ENCODE results near the gene ZWILCH. TPM values are rescaled to one million over a fixed set of nuclear protein-coding genes. Genes with fewer than 3 reads are reported as not detected.

The ZWILCH gene
- total and polyA plus RNA-seq, 9 of the 15 experiments (the other 6 are each of a cell fraction or from before 2014, with no cell fraction given) = 32.8 to 94.2 (median 52.1) TPM

DNA sequence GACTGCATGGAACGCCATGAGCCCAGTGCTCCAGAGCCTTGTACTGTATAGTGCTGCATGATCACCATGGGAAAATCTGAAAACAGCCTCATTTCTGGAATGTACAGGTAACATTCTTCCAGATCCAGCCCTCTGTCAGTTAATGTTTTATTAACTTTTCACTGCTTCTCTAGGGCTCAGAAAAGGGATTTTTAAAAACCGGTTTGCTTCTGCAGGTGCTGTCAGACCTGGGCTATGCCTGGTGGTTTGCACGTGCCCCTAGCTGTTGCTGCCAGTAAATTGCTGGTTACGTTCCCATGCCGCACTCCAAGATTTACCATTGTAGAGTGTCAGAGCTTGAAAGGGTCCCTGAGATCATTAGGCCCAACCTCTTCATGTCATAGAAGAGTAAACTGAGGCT is 16.6 kb upstream of the ZWILCH start:
- H3K4me3 ChIP-seq = no peak overlapping the region
- H3K4me1 ChIP-seq (replicated peaks in 1 of 2; ENCODE audit: control insufficient read depth in 2 of 2, insufficient read depth in 2 of 2, low read length in 2 of 2) = peaks cover 4 to 5% of the 10 kb centered on the region in 2 experiments; a peak in 3 of 5 replicates
- no peaks in the 10 kb centered on the region for H3K79me2 ChIP-seq (ENCODE audit: control insufficient read depth, insufficient read depth, low read length)
- ATAC-seq = no peak
- H3K27me3 ChIP-seq (ENCODE audit: control insufficient read depth in 2 of 2, insufficient read depth in 2 of 2, low read length in 2 of 2) = no peaks in the 10 kb centered on the region
- no peak overlapping the region for H3K9ac ChIP-seq (ENCODE audit: insufficient read depth in 1 of 2, low read depth in 2 of 2, low read length in 2 of 2)
- ChIA-PET CTCF (ENCODE audit: low intra/inter-chr PET ratio) (no interaction called here), POLR2A (interaction anchor here (1.1 kb wide), 1 partner anchor 34 kb away, joined by 3 read pairs; no protein-coding TSS in a partner anchor)
- in situ Hi-C loops (cut with MboI) = no loop called here
- H3K36me3 ChIP-seq (ENCODE audit: control insufficient read depth, insufficient read depth, low read length) = peaks cover 85% of the 10 kb centered on the region
- no peaks in the 10 kb centered on the region for H4K20me1 ChIP-seq (replicated peaks; ENCODE audit: control insufficient read depth, insufficient read depth, low read length)
- TF ChIP-seq HBP1 (CRISPR knock-in tag; IDR thresholded peaks at IDR 0.05) (no peak), HDAC8 (tag; IDR thresholded peaks at IDR 0.05) (no peak), MAFK (IDR thresholded peaks at IDR 0.05; ENCODE audit: low read length) (no peak), LEF1 (IDR thresholded peaks at IDR 0.05) (no peak), TFAP4 (CRISPR knock-in tag; IDR thresholded peaks at IDR 0.05; ENCODE audit: borderline replicate concordance) (no peak), PTTG1 (tag; IDR thresholded peaks at IDR 0.05; ENCODE audit: low read depth) (no peak), OTX1 (CRISPR knock-in tag; IDR thresholded peaks at IDR 0.05) (no peak), PCBP2 (IDR thresholded peaks at IDR 0.05; ENCODE audit: low read depth, low read length, poor library complexity, severe bottlenecking) (no peak), TSC22D4 (tag; IDR thresholded peaks at IDR 0.05) (no peak), JUNB (CRISPR knock-in tag; conservative IDR thresholded peaks at IDR 0.05) (no peak), HNRNPLL (IDR thresholded peaks at IDR 0.05; ENCODE audit: low read depth, low read length, poor library complexity, severe bottlenecking) (no peak), ATF1 (CRISPR knock-in tag; IDR thresholded peaks at IDR 0.05) (no peak), ATF1 (tag; IDR thresholded peaks at IDR 0.05) (no peak), ZBTB8A (IDR thresholded peaks at IDR 0.05; ENCODE audit: partially characterized antibody) (no peak), ETV6 (IDR thresholded peaks at IDR 0.05; ENCODE audit: borderline replicate concordance in 1 of 2, low read depth in 2 of 2, low read length in 1 of 2) (no peak), ETV6 (CRISPR knock-in tag; IDR thresholded peaks at IDR 0.05; ENCODE audit: borderline replicate concordance) (no peak), ERF (CRISPR knock-in tag; IDR thresholded peaks at IDR 0.05) (no peak), HDAC2 (IDR thresholded peaks at IDR 0.05) (no peak), MTA3 (IDR thresholded peaks at IDR 0.05; ENCODE audit: borderline replicate concordance) (no peak), SMAD4 (CRISPR knock-in tag; conservative IDR thresholded peaks at IDR 0.05) (no peak), KDM4B (IDR thresholded peaks at IDR 0.05; ENCODE audit: borderline replicate concordance in 2 of 2, low read depth in 1 of 2) (no peak), ZNF274 (IDR thresholded peaks at IDR 0.05; ENCODE audit: borderline replicate concordance, low read depth, low read length) (no peak)
- H3K9me3 ChIP-seq (replicated peaks; ENCODE audit: control insufficient read depth, insufficient read depth, low read depth, low read length) = no peaks in the 10 kb centered on the region
- DNase-seq (ENCODE audit: extremely low read depth in 1 of 4, low spot score in 3 of 4) = no peak
- intact Hi-C loops (cut with micrococcal nuclease) = no loop called here
- H2AFZ ChIP-seq (ENCODE audit: low read depth, low read length) = no peak overlapping the region
- H3K4me2 ChIP-seq (ENCODE audit: insufficient read depth, low read length) = no peak overlapping the region
- no peak overlapping the region for H3K27ac ChIP-seq (ENCODE audit: extremely low read depth, low read depth, low read length)
- 85% methylated on average over 5 of the region's 5 CpGs for WGBS (ENCODE audit: insufficient coverage, low coverage, missing lambda C conversion rate)
- no TSS peak for BruUV-seq (replicated peaks)
- no peak for FAIRE-seq
- H3K9me1 ChIP-seq (ENCODE audit: control insufficient read depth, insufficient read depth, low read length) = no peaks in the 10 kb centered on the region
